ENCODE results near the gene CLMN. TPM values are rescaled to one million over a fixed set of nuclear protein-coding genes. Genes with fewer than 3 reads are reported as not detected.

Gene CLMN
- total and polyA plus RNA-seq, 2 of the 8 experiments (the other 6 are each of a cell fraction or from before 2014, with no cell fraction given) = 1.6 to 8.2 TPM

DNA sequence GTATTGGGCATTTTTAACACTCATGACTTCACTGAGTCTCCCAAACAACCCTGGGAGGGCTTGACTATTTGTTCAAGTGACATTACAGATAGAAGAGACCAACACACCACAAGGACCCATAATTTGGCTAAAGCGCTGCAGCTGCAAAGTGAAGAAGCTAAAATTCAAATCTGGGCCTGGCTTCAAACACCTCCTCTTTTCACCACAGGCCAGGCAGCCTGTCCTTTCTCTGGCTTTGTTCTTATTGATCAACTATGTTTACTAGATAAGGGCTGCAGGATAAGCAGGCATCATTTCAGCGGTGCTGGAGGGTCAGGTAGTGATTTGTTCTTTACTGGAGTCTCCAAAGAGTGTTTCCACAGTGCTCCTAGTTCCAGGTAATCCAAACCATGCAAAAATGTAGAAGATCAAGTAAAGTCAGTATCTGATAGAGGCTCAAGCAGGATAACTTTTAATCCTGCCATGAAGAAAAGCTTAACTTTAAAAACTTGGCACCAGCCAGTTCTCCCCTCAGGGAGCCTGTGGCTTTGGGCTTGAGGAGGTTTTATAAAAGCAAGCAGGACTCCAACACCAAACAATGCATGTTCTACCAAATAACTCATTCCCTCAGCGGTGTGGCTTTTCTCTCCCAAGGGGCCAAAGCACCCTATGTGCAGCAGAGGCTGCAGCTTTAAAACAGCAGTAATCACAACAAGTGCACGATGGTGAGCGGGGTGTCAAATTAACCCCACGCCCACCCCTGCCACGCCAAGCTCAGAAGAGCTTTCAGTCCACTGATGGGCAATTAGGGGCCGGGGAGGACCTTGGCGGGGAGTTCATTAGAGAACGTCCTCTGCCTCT lies 16.8 kb downstream of the CLMN start (continued):
- TF ChIP-seq SIRT6 (IDR thresholded peaks at IDR 0.05; ENCODE audit: low read length) (no peak), BACH1 (IDR thresholded peaks at IDR 0.05; ENCODE audit: low read length) (no peak), TEAD4 (IDR thresholded peaks at IDR 0.05; ENCODE audit: low read depth, low read length) (no peak), PHF8 (conservative IDR thresholded peaks at IDR 0.05; ENCODE audit: low read depth, low read length) (no peak), KDM1A (IDR thresholded peaks at IDR 0.05; ENCODE audit: borderline replicate concordance, low read length) (no peak), SRF (IDR thresholded peaks at IDR 0.05; ENCODE audit: low read depth, low read length) (no peak), YY1 (IDR thresholded peaks at IDR 0.05; ENCODE audit: low read depth, low read length) (no peak)

All from H1 (cell line).